Measurements from ENCODE around the gene PNPLA5.

GRCh38 chr22:43838161-43838560, 53.7 kb downstream of the PNPLA5 start:
- TF ChIP-seq POLR2A (IDR thresholded peaks at IDR 0.05) (no peak), CTCF (IDR thresholded peaks at IDR 0.05) (no peak)
